ENCODE results near the gene LIN7A.
A peak's percentile ranks its signal among the peaks of the same experiment; 100 is the strongest.
"Not testable (repeated sequence)": the region's sequence is repeated elsewhere in the genome, so short reads cannot be mapped to it uniquely, and the experiment has no call there.

LIN7A gene

DNA sequence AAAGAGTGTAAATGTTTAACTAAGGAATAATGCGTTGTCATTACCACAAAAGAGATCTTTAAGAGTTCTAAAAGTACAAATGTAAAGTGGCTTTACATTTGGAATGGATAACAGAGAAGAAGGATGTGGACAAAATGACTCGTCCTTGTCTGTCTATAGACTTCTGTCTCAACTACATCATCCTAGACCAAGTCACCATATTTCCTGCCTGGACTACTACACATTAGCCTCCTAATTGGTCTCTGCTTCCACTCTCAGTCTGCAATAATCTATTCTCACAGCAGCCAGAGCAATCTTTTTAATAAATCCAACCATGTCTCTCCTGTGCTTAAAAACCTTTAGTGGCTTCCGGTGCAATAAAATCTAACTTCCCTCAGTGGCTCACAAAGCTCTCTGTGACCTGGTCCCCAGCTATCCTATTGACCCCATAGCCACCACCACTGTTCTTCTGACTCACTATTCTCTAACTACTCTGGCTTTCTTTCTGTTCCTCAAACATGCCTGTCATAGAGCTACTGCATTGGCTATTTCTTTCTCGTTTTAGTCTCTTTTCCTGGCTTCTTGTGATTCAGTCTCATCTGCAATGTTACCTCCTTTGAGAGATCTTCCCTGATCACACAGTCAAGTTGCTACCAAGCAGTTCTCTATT lies 130.0 kb downstream of the LIN7A start:
- no peak for DNase-seq

DNA sequence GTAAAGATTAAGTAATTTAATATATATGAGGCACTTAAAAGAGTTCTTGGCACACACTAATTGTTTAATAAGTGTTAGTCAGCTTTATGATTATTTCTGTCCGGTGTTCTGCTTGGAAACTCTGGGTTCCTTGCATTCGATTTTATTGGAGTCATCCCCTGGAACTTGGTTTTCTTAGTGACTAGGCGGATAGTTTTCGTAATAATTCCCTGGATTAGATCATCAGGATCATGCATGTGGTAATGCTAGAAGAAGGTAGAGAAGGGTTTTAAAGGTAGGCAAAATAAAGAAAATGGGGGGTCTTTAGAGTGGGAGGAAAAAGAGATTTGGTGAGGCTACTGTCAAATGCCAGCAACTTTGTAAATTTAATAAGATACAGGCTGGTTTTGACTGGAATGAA lies 132.6 kb downstream of the LIN7A start:
- DNase-seq = no peak

GRCh38 chr12:80802652-80803400 lies 134.9 kb downstream of the LIN7A start:
- DNase-seq = no peak

DNA sequence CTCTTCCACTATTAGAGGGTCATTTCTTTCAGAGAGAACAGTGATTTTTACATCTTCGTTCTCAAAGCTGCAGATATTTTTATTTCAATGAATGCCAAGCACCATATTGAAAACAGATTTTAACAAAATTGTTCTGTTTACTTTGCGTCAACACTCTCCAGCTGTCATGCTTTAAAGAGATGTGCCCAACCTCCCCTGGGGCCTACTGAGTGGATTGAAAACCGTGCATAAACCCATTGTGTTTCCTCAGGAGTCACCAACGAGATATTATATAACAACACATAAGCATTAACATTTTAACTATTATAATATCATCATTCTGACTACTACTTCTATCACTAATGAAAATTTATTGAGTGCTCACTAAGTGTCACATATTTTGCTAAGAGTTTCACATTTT lies 139.5 kb downstream of the LIN7A start:
- DNase-seq = no peak

GRCh38 chr12:80794551-80794950 lies 143.2 kb downstream of the LIN7A start:
- no peak for DNase-seq

DNA sequence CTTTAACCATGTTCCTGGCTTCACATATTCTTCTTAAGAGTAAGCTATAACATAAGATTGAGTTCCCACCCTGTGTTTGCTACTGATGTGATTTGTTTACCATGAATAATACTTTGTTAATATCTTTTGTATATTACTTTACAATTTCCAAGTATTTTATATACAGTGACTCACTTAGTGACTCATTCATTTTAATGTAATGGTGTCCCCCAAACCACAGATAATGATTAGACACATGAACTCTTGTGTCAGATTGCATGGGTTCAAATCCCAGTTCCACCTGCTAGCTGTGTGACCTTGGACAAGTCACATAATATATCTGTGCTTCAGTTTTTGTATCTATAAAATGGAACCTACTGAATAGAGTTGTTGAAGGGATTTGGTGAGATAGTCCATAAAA lies 144.9 kb downstream of the LIN7A start:
- no peak for DNase-seq

GRCh38 chr12:80791863-80792262 lies 145.9 kb downstream of the LIN7A start:
- no peak for DNase-seq

- DNase-seq = not testable (repeated sequence)
Measured at GRCh38 chr12:80788407-80788806, 149.3 kb downstream of the LIN7A start.

DNA sequence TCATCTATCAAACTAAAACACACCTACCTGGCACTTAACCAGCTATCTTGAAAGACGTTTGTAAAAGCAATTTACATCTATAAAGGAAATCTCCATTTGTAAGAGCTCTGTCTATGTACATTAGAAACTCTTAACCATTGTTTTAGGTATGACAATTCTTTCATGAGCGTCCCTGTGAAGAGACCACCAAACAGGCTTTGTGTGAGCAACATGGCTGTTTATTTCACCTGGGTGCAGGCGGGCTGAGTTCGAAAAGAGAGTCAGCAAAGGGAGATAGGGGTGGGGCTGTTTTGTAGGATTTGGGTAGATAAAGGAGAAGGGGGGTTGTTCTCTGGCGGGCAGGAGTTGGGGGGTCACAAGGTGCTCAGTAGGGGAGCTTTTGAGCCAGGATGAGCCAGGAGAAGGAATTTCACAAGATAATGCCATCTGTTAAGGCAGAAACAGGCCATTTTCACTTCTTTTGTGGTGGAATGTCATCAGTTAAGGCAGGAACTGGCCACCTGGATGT lies 154.7 kb downstream of the LIN7A start:
- DNase-seq = not testable (repeated sequence)

GRCh38 chr12:80781313-80781712 lies 156.4 kb downstream of the LIN7A start:
- no peak for DNase-seq

DNA sequence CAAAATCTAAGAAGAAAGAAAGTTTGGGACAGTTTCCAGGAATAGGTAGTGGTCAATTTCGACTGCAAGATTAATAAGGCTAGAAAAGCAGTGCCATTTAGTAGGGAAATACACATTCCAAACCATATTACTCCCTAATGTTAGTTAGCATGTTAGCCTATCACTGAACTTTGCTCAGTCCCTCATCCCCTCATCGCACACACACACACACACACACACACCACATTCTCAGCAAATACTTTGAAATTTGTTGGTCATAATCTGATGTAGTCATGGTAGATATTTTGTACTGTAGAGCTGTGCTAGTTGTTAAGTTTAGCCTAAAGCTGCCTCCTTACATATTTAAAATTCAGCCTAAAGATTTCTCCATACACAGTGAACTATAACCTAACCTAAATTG lies 157.0 kb downstream of the LIN7A start:
- DNase-seq = no peak

DNA sequence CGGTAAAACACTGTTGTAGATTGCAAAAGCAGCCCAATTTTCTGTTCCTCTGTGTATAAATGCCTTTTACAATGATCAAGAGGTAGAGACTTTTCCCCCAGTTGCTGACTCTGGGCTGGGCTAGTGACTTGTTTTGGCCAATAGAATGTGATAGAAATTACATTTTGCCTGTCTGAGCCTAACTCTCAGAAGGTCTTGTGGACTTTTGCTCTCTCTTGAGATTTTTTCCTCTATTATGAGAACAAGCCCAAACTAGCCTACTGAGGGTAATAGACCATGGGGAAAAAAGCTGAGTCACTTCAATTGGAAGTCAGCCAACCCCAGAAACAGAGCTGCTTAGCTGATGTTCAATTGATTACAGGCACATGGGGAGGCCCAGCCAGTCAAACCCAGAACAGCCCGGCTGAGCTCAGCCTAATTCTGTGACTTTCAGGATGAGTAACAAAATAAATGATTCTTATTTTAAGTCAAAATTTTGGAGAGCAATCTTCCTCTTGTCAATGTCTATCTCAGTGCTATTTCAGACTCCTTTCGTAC lies 159.7 kb downstream of the LIN7A start:
- DNase-seq = peak in 9 of 14 donors; percentile 1 to 25 (median 6)

DNA sequence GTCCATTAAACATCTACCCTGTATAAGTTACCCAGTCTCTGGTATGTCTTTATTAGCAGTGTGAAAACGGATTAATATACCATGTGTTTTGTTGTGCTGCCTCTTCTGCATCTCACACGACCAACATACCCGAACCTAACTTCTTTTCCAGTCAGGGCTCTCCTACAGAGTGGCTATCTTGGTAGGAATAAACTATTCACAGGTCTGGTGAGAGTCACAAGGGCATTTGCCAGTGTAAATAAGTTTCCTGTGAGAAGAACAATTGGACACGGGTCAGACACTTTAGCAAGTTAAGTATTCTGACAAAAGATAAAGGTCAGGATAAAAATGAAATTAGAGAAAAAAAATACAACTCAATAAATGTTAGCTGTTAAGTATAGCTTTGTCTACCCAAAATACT lies 160.1 kb downstream of the LIN7A start:
- DNase-seq = no peak

DNA sequence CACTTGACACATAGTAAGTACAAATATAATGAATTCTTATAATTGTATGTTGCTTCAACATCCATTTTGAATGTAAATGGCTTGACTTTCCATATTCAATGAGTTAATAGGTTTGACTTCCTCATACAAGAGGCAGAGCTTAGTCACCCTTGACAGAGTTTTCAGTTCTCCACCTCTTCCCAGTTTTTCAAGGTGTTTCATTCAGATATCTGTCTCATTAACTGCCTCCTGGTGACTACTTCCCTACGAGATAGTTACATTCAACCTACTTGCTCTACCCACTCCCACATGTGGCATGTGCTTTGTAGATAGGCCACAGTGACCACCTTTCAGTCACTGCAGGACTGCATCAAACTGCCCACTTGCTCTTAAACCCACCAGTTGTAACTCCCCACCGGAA lies 161.0 kb downstream of the LIN7A start:
- DNase-seq = no peak

GRCh38 chr12:80770958-80771357 lies 166.8 kb downstream of the LIN7A start:
- no peak for DNase-seq

DNA sequence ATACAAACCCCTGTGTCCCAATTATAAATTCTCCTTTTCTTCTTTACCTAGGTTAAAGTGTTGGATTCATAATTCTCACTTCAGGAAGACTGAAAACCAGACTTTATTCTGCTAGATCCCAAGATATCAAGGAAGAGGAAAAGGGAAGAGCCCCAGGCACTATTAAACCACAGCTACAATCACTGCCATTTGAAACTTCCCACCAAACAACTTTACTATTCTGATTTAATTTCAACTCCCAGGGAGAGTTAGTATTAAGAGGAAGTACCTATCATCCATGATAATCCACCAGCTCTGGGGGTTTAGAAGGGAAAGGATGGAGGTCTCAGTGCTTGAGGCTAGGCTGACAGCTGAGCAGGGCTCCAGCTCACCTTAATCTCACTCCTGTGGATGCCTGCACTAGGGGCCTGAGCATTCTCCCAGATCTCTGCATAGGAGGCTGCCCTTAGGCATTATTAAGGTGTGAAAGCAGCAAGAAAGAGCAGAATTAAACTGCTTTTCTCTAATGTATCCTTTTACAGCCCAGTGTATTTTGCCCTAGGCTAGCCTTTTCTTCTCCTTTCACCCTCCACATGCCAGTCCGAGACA lies 168.1 kb downstream of the LIN7A start:
- no peak for DNase-seq

GRCh38 chr12:80766897-80767296 lies 170.8 kb downstream of the LIN7A start:
- no peak for DNase-seq

GRCh38 chr12:80766210-80766609 lies 171.5 kb downstream of the LIN7A start:
- DNase-seq = no peak

DNA sequence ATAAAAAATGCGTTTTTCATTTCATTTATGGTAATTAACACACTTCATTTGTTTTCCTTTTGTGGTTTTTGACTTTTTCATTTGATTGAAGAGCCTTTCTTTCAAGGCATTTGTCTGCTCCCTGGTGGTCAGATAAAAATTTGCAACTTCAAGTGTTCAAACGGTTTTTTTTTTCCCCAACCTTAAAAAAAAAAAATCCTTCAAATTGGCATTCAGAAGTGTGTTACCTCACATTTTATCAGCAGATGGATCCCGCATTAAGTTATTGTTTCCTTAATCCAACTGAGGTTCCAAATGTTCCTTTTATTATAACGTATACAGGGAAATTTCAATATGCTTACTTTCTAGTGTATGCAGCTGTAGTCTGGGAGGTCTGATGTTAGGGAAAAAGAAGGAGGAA lies 173.9 kb downstream of the LIN7A start:
- peak in 1 of 14 donors; percentile 2 for DNase-seq

GRCh38 chr12:80761838-80762237 lies 175.9 kb downstream of the LIN7A start:
- DNase-seq = no peak

DNA sequence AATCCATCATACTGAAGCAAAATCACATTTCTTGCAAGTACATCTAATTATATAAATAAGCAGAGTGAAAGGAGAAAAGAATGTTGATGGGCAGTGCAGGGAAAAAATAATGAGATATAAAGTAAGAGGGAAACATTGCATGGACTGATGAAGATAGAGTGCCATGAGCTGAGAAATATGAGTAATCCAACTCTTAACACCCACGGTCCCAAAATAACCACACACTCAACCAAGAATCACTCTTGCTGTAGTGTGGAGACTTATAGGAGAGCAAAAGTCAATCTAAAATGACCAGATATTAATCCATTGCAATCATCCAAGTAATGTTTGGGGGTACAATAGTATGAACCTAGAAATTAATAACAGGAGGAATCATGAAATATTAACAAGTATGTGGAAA lies 180.9 kb downstream of the LIN7A start:
- DNase-seq = no peak

- DNase-seq = no peak
Measured at GRCh38 chr12:80754274-80754673, 183.5 kb downstream of the LIN7A start.

- no peak for DNase-seq
Measured at GRCh38 chr12:80752464-80752863, 185.3 kb downstream of the LIN7A start.
